ENCODE measurements around the gene PACRG.

The PACRG gene

GRCh38 chr6:163164175-163164900, 436.6 kb downstream of the PACRG start:
- TF ChIP-seq CREB1 (IDR thresholded peaks at IDR 0.05; ENCODE audit: low read depth) (no peak), YY1 (IDR thresholded peaks at IDR 0.05; ENCODE audit: low read depth) (no peak), NFIC (IDR thresholded peaks at IDR 0.05) (no peak), TAF1 (IDR thresholded peaks at IDR 0.05; ENCODE audit: low read depth) (no peak), TCF12 (IDR thresholded peaks at IDR 0.05; ENCODE audit: low read depth) (no peak), CEBPB (IDR thresholded peaks at IDR 0.05) (no peak), ZBTB7A (IDR thresholded peaks at IDR 0.05; ENCODE audit: low read depth) (no peak), EP300 (IDR thresholded peaks at IDR 0.05; ENCODE audit: borderline replicate concordance) (no peak), MAX (IDR thresholded peaks at IDR 0.05) (no peak), FOXM1 (IDR thresholded peaks at IDR 0.05; ENCODE audit: borderline replicate concordance, low read depth) (no peak), REST (IDR thresholded peaks at IDR 0.05; ENCODE audit: low read depth) (no peak), RAD21 (IDR thresholded peaks at IDR 0.05; ENCODE audit: low read depth) (no peak), USF1 (IDR thresholded peaks at IDR 0.05) (no peak), EGR1 (IDR thresholded peaks at IDR 0.05) (no peak), TEAD4 (IDR thresholded peaks at IDR 0.05) (no peak)

GRCh38 chr6:163165155-163165910, 437.6 kb downstream of the PACRG start:
- TF ChIP-seq CREB1 (IDR thresholded peaks at IDR 0.05; ENCODE audit: low read depth) (no peak), CEBPB (IDR thresholded peaks at IDR 0.05) (no peak), RAD21 (IDR thresholded peaks at IDR 0.05; ENCODE audit: low read depth) (no peak), TCF12 (IDR thresholded peaks at IDR 0.05; ENCODE audit: low read depth) (no peak), TEAD4 (IDR thresholded peaks at IDR 0.05) (no peak), USF1 (IDR thresholded peaks at IDR 0.05) (no peak), NFIC (IDR thresholded peaks at IDR 0.05) (no peak), EGR1 (IDR thresholded peaks at IDR 0.05) (no peak), EP300 (IDR thresholded peaks at IDR 0.05; ENCODE audit: borderline replicate concordance) (no peak), REST (IDR thresholded peaks at IDR 0.05; ENCODE audit: low read depth) (no peak), ZBTB7A (IDR thresholded peaks at IDR 0.05; ENCODE audit: low read depth) (no peak)

- no peak for TF ChIP-seq EGR1 (IDR thresholded peaks at IDR 0.05)
- no peak for TF ChIP-seq TAF1 (IDR thresholded peaks at IDR 0.05; ENCODE audit: low read depth)
- no peak for TF ChIP-seq CEBPB (IDR thresholded peaks at IDR 0.05)
- no peak for TF ChIP-seq NFIC (IDR thresholded peaks at IDR 0.05)
- no peak for TF ChIP-seq FOXM1 (IDR thresholded peaks at IDR 0.05; ENCODE audit: borderline replicate concordance, low read depth)
- no peak for TF ChIP-seq ZBTB7A (IDR thresholded peaks at IDR 0.05; ENCODE audit: low read depth)
- no peak for TF ChIP-seq USF1 (IDR thresholded peaks at IDR 0.05)
- TF ChIP-seq REST (IDR thresholded peaks at IDR 0.05; ENCODE audit: low read depth): no peak
- no peak for TF ChIP-seq RAD21 (IDR thresholded peaks at IDR 0.05; ENCODE audit: low read depth)
- TF ChIP-seq TCF12 (IDR thresholded peaks at IDR 0.05; ENCODE audit: low read depth): no peak
- TF ChIP-seq CREB1 (IDR thresholded peaks at IDR 0.05; ENCODE audit: low read depth): no peak
- TF ChIP-seq MAX (IDR thresholded peaks at IDR 0.05): no peak
- no peak for TF ChIP-seq TEAD4 (IDR thresholded peaks at IDR 0.05)
- no peak for TF ChIP-seq EP300 (IDR thresholded peaks at IDR 0.05; ENCODE audit: borderline replicate concordance)
- no peak for TF ChIP-seq YY1 (IDR thresholded peaks at IDR 0.05; ENCODE audit: low read depth)
Observed at GRCh38 chr6:163165922-163166321, 438.1 kb downstream of the PACRG start.

All from Ishikawa (cell line).